Endothelial cell of umbilical vein (primary cell): ENCODE measurements around the gene EXOC3. TPM values are rescaled to one million over a fixed set of nuclear protein-coding genes. Genes with fewer than 3 reads are reported as not detected.

ENCODE experiments used
- BruUV-seq: library from RNA; stranded (reverse); fragments of 400-500 nt; replicated peaks from 2 replicates; lab custom pipeline; 2021; lab: Mats Ljungman, UMichigan
- CTCF ChIA-PET: fragments of 300-600, 350-600 bp; sonication (Branson Sonifier 250); formaldehyde crosslinking; loops from one replicate; lab custom pipeline; 2021; ENCODE audit warnings: antibody characterized with exemption, inconsistent platforms; lab: Charles Lee
- POLR2A ChIA-PET: fragments of 300-600, 350-600 bp; sonication (Branson Sonifier 250); formaldehyde crosslinking; loops from one replicate; lab custom pipeline; 2021; ENCODE audit warnings: antibody characterized with exemption, inconsistent platforms; lab: Charles Lee
- DNase-seq: peaks from one replicate; pipeline ENCODE4 v3.0.0-alpha.2; 2011; ENCODE audit warnings: low read depth, low spot score
- FAIRE-seq: peaks from 2 replicates; lab custom pipeline; 2011; peaks lifted over from hg19 to GRCh38; lab: Jason Lieb, UNC
- H2AFZ ChIP-seq: 2 replicates; pipeline ENCODE4 v1.6.0; 2012; ENCODE audit warnings: low read depth, low read length, control low read depth, inconsistent platforms
- H3K27ac ChIP-seq: 2 replicates; pipeline ENCODE4 v1.5.1; 2011; ENCODE audit warnings: low read depth, mild to moderate bottlenecking, control low read depth, low read length, moderate library complexity; ENCODE audit not compliant: insufficient read depth
- H3K27me3 ChIP-seq, 2 experiments: 2 replicates each; pipeline versions ENCODE4 v1.6.0 to v1.6.1; 2011; ENCODE audit warnings: low read length in 2 of 2, mixed read lengths in 1 of 2; ENCODE audit not compliant: control insufficient read depth in 2 of 2, insufficient read depth in 2 of 2
- H3K36me3 ChIP-seq, 2 experiments: 2 replicates in 1 of 2; 3 replicates in 1 of 2; pipeline ENCODE4 v1.5.1; 2011; ENCODE audit warnings: low read length in 2 of 2, mild to moderate bottlenecking in 1 of 2, moderate library complexity in 1 of 2; ENCODE audit not compliant: control insufficient read depth in 2 of 2, insufficient read depth in 2 of 2; ENCODE audit errors: extremely low read depth in 1 of 2
- H3K4me1 ChIP-seq: 3 replicates; pipeline ENCODE4 v1.5.1; 2011; ENCODE audit warnings: mild to moderate bottlenecking, low read length; ENCODE audit not compliant: control insufficient read depth, insufficient read depth; ENCODE audit errors: extremely low read depth
- H3K4me2 ChIP-seq: 2 replicates; pipeline ENCODE4 v1.6.1; 2011; ENCODE audit warnings: low read length, control low read depth, mixed read lengths; ENCODE audit not compliant: insufficient read depth
- H3K4me3 ChIP-seq, 3 experiments: fragments of 200-600 bp in 1 of 3; sonication (generic), shearing (Covaris generic) in 1 of 3; replicated peaks in 1 of 3; 2 replicates each; pipeline ENCODE4 v1.5.1; 2011 to 2016; ENCODE audit warnings: control low read depth in 3 of 3, low read length in 3 of 3, mild to moderate bottlenecking in 2 of 3, inconsistent platforms in 1 of 3, low read depth in 1 of 3, moderate library complexity in 1 of 3; ENCODE audit not compliant: insufficient read depth in 1 of 3
- H3K79me2 ChIP-seq: 2 replicates; pipeline ENCODE4 v1.6.0; 2012; ENCODE audit warnings: low read length, inconsistent platforms; ENCODE audit not compliant: control insufficient read depth, insufficient read depth
- H3K9ac ChIP-seq: replicated peaks from 2 replicates; pipeline ENCODE3; 2011; ENCODE audit warnings: low read length, control low read depth; ENCODE audit not compliant: insufficient read depth; ENCODE audit errors: extremely low read depth
- H3K9me1 ChIP-seq: replicated peaks from 3 replicates; pipeline ENCODE4 v1.6.0; 2011; ENCODE audit warnings: mild to moderate bottlenecking, low read length; ENCODE audit not compliant: control insufficient read depth, insufficient read depth; ENCODE audit errors: extremely low read depth
- H3K9me3 ChIP-seq: replicated peaks from 2 replicates; pipeline ENCODE4 v1.5.1; 2012; ENCODE audit warnings: low read length, inconsistent platforms; ENCODE audit not compliant: control insufficient read depth, insufficient read depth
- H4K20me1 ChIP-seq: replicated peaks from 2 replicates; pipeline ENCODE3; 2011; ENCODE audit warnings: mild to moderate bottlenecking, low read length; ENCODE audit not compliant: control insufficient read depth, insufficient read depth; ENCODE audit errors: extremely low read depth
- EZH2 ChIP-seq: IDR thresholded peaks from 2 replicates; pipeline ENCODE4 v1.6.1; 2012; ENCODE audit warnings: borderline replicate concordance, low read depth, mild to moderate bottlenecking, moderate library complexity, low read length, inconsistent platforms; ENCODE audit not compliant: severe bottlenecking
- FOS ChIP-seq: IDR thresholded peaks from 2 replicates; pipeline ENCODE4 v1.6.1; 2011; ENCODE audit warnings: mild to moderate bottlenecking, low read length, moderate library complexity, borderline replicate concordance; ENCODE audit not compliant: insufficient read depth
- GATA2 ChIP-seq: IDR thresholded peaks from 2 replicates; pipeline ENCODE4 v1.7.0; 2011; ENCODE audit warnings: low read depth, mild to moderate bottlenecking, moderate library complexity, mixed read lengths, low read length; ENCODE audit not compliant: insufficient read length, insufficient read depth
- MAX ChIP-seq: IDR thresholded peaks from 2 replicates; pipeline ENCODE4 v1.6.1; 2011; ENCODE audit not compliant: insufficient read depth, insufficient read length
- MYC ChIP-seq: IDR thresholded peaks from one replicate; pipeline ENCODE4 v1.6.1; 2011; ENCODE audit warnings: mild to moderate bottlenecking, low read depth, low read length
- POLR2AphosphoS5 ChIP-seq: IDR thresholded peaks from 2 replicates; pipeline ENCODE4 v1.6.1; 2012; ENCODE audit warnings: low read depth, mild to moderate bottlenecking, control low read depth, low read length, moderate library complexity; ENCODE audit not compliant: insufficient read depth
- dilution Hi-C: fragments of 300-500 bp; cut with MboI; formaldehyde crosslinking; loops from one replicate; pipeline ENCODE4 v1.15.0; 2019; ENCODE audit warnings: low sequenced_read_pairs; ENCODE audit not compliant: extremely low pct_ligation_motif_present
- intact Hi-C: fragments of 100-400 bp; cut with micrococcal nuclease; formaldehyde crosslinking; loops from one replicate; pipeline ENCODE4 v1.10.0; 2022
- polyA plus RNA-seq, 4 experiments: library from polyadenylated mRNA; depleted of rRNA in 3 of 4; stranded (reverse) in 3 of 4; unstranded in 1 of 4; fragments of >200 nt; gene quantifications; 2 replicates each; pipeline versions ENCODE4 v1.2.1 to v1.2.3, GENCODE V29; 2011 to 2012; ENCODE audit warnings: missing spikeins in 1 of 4
- total RNA-seq: library from RNA; stranded (reverse); gene quantifications from 2 replicates; pipeline ENCODE4 v1.2.3, GENCODE V29; 2021
- TF ChIP-seq, protein P1 (sequence below), 2 donors: IDR thresholded peaks; 1 replicate in 1 of 2; 2 replicates in 1 of 2; pipeline ENCODE4 v1.5.1; 2011; ENCODE audit warnings: low read length in 2 of 2, mild to moderate bottlenecking in 2 of 2, moderate library complexity in 2 of 2, control low read depth in 1 of 2, inconsistent platforms in 1 of 2, low read depth in 1 of 2; ENCODE audit not compliant: insufficient read depth in 1 of 2; ENCODE audit errors: extremely low read depth in 1 of 2

The EXOC3 gene
- total and polyA plus RNA-seq, 2 donors (not counting 3 experiments of a cell fraction or from before 2014, with no cell fraction given), result 26.4 to 52.9 TPM

- no peaks in the 10 kb centered on the region for H3K79me2 ChIP-seq
- H3K9me3 ChIP-seq, result no peaks in the 10 kb centered on the region
- intact Hi-C loops (no loop called here), dilution Hi-C loops (no loop called here)
- no peak for DNase-seq
- H3K9ac ChIP-seq, result no peak overlapping the region
- no peaks in the 10 kb centered on the region for H3K9me1 ChIP-seq
- no TSS peak for BruUV-seq
- H3K27ac ChIP-seq, result no peak overlapping the region
- H3K4me2 ChIP-seq, result no peak overlapping the region
- H4K20me1 ChIP-seq, result no peaks in the 10 kb centered on the region
- H3K27me3 ChIP-seq, result no peaks in the 10 kb centered on the region
- H3K4me3 ChIP-seq, result no peak overlapping the region
- TF ChIP-seq MYC (no peak), MAX (no peak), EZH2 (no peak), FOS (no peak), GATA2 (no peak), POLR2AphosphoS5 (no peak)
- TF ChIP-seq, protein P1, sequence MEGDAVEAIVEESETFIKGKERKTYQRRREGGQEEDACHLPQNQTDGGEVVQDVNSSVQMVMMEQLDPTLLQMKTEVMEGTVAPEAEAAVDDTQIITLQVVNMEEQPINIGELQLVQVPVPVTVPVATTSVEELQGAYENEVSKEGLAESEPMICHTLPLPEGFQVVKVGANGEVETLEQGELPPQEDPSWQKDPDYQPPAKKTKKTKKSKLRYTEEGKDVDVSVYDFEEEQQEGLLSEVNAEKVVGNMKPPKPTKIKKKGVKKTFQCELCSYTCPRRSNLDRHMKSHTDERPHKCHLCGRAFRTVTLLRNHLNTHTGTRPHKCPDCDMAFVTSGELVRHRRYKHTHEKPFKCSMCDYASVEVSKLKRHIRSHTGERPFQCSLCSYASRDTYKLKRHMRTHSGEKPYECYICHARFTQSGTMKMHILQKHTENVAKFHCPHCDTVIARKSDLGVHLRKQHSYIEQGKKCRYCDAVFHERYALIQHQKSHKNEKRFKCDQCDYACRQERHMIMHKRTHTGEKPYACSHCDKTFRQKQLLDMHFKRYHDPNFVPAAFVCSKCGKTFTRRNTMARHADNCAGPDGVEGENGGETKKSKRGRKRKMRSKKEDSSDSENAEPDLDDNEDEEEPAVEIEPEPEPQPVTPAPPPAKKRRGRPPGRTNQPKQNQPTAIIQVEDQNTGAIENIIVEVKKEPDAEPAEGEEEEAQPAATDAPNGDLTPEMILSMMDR (IDR thresholded peaks at IDR 0.05; ENCODE audit: extremely low read depth in 1 of 2, insufficient read depth in 1 of 2, low read depth in 1 of 2, low read length in 2 of 2), result no peak
- ChIA-PET POLR2A (no interaction called here), CTCF (interaction anchor here (1.3 kb wide), 1 partner anchor 9 kb away, joined by 4 read pairs; no protein-coding TSS in a partner anchor)
- FAIRE-seq, result no peak
- no peak overlapping the region for H2AFZ ChIP-seq
- no peaks in the 10 kb centered on the region for H3K36me3 ChIP-seq
- H3K4me1 ChIP-seq, result no peaks in the 10 kb centered on the region
Observed at GRCh38 chr5:510521-510920, 67.5 kb downstream of the EXOC3 start.
